NCI-H2196 treated with DMSO at 0.1 percent for 48 hours (cell line): ENCODE results near the gene TMPRSS9.
"Not testable (repeated sequence)": the region's sequence is repeated elsewhere in the genome, so short reads cannot be mapped to it uniquely, and the experiment has no call there.

ENCODE experiments used
- DNase-seq: peaks from one replicate; lab custom pipeline; 2025; ENCODE audit not compliant: unreplicated experiment; lab: John Stamatoyannopoulos, UW

The TMPRSS9 gene

DNA sequence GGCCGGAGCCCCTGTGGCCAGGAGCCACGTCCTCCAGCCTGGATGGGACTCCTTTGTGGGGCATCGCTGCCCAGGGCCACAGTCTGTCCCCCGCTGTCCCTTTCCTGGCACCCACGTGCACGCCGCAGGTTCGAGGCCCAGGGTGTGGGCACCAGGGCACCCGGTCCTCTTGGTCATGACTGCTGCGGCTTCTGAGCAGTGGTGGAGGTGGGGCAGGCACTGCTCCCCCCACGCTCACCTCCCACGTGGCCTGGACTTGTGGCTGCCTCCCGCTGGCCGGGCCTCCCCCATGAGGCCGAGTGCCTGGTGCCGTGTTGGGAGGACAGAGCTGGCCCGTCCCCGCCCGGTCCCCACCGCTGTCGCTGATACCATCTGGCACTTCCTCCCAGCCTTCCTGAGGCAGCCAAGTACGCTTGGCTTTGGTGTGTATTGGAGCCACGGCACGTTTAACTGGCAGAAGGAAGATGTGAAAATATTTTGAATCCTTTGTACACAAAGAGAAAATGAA is 18.8 kb upstream of the TMPRSS9 start:
- no peak for DNase-seq

DNA sequence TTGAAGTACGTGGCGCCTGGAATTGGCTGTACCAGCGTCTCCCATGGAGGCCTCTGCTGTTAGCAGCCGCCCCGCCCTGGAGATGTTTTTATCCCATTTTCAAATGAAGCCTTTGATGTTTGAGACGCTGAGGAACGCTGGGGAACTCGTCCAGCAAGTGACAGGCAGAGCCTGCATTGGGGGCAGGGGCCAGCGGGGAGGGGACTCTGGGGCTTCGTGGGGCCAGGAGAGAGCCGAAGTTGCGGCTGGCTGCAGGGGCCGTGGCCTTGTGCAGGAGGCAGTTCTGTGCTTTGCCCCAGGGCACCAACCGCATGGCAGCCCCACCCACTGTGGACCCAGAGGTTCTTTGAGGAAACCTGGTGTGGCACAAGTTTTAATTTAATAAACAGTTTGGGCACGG is 18.1 kb upstream of the TMPRSS9 start:
- DNase-seq: no peak

DNA sequence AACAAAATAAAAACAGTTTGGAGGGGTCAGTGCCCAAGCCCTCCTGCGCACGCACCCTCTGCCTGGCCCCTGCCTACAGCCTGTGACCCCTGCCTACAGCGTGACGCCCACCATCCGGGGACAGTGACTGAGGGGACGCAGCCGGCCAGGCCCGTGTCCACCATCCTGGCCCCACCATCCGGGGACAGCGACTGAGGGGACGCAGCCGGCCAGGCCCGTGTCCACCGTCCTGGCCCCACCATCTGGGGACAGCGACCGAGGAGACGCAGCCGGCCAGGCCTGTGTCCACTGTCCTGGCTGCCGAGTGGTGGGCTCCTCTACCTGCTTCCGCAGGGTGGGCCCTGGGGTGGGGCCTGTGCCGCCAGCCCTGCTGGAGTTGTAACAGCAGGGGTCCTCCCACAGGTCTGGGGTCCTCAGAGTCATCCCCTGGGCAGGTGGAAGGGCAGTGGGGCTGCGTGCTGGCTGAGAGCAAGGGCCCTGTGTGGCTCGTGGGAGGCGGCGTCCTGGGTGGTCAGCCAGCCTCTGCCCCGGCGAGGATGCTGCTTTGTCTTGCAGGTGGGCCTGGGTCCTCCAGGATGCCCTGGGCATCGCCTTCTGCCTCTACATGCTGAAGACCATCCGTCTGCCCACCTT is 17.3 kb upstream of the TMPRSS9 start:
- no peak for DNase-seq

DNA sequence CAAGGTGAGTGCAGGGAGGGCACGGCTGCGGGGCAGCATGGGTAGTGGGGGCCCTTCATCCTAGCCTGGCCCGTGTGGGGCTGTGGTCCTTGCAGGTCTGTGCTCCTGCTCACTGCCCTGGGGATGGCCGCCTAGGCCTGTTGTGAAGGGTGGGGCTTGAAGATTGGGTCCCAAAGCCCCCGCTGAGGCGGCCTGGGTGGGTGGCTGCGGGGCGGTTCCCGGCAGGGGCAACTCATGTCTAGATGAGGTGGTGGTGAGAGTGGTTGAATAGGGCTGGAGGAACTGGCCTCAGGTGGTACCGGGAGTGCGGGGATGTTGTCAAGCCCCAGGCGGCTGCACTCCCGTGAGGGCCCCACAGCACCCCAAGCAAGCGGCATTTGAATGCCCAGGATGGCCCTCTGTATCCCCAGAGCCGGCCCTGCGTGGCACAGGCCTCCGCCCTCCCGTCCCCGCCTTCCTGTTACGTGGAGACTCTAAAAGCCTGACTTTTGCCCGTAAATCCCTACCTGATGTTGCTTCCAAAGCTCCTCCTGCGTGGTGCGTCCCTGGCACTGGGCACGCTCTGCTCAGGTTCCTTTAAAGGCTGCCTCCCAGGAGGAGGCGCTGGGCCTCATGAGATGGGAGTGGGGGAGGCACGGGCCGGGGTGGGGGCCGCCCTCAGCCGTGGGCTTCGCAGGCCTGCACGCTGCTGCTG is 16.6 kb upstream of the TMPRSS9 start:
- DNase-seq: no peak

DNA sequence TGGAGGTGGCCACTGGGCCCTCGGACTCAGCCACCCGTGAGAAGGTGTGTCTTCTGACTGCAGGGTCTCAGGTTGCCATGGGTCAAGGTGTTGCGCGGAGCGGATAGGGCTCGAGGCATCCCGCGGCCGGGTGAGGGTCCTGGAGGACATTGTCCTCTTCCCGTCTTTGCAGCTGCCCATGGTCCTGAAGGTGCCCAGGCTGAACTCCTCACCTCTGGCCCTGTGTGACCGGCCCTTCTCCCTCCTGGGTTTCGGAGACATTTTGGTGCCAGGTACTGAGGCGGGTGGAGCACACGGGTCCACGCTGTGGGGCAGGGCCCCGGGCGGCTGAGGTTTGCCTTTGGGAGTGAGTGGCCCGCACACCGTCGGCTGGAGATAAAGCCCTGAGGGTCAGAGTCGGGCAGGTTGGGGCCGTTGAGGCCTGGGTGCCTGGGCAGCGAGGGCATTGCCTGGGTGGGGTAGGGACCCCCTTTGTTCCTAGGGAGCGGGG is 15.6 kb upstream of the TMPRSS9 start:
- DNase-seq: no peak

DNA sequence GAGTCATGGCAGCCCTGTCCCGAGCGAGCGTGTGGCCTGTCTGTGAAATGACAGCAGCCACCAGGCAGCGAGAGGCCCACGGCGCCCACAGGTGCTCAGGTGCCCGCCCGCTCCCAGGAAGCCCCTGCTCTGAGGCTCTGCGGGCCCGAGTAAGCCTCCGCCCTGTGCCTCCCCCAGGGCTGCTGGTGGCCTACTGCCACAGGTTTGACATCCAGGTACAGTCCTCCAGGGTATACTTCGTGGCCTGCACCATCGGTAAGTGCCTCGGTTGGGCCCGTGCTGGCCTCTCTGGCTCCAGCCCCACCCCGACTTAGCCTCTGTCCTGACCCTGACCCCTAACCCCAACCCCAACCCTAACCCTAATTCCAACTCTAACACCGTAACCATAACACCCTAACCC is 15.0 kb upstream of the TMPRSS9 start:
- DNase-seq: no peak

DNA sequence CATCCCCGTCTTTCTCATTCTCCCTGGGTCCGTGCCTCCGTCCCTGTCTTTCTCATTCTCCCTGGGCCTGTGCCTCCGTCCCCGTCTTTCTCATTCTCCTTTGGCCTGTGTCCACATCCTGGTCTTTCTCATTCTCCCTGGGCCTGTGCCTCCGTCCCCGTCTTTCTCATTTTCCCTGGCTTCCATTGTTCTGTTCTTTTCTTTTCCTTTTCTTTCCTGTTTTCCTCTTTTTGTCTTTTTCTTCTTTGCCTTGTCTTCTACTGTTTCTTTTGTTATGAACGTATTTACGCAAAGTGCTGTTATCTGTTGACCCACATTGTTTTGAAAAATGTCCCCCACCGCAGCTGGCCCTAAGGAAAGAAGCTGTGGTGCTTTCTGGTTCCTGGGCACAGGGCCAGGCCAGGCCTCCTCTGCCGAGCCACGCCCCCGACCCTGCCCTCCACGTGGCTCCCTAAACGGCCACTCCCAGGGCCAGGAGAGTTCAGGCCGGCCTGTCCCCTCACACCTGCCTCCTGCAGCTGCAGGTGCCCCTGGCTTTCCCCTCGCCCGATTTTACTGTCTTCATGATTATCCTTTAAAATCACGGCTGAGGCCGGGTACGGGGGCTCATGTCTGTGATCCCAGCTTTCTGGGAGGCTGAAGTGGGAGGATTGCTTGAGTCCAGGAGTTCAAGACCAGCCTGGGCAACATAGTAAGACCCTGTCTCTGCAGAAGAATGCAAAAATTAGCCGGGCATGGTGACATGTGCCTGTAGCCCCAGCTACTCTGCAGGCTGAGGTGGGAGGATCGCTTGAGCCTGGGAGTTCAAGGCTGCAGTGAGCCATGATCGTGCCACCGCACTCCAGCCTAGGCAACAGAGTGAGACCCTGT is 14.0 kb upstream of the TMPRSS9 start:
- DNase-seq: peak; percentile 47

DNA sequence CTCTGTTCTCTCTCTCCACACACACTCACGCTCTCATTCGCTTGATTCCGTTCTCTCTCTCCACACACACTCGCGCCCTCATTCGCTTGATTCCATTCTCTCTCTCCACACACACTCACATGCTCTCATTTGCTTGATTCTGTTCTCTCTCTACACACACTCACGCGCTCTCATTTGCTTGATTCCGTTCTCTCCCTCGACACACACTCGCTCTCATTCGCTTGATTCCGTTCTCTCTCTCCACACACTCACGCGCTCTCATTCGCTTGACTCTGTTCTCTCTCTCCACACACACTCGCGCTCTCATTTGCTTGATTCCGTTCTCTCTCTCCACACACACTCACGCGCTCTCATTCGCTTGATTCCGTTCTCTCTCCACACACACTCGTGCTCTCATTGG is 10.2 kb upstream of the TMPRSS9 start:
- not testable (repeated sequence) for DNase-seq

DNA sequence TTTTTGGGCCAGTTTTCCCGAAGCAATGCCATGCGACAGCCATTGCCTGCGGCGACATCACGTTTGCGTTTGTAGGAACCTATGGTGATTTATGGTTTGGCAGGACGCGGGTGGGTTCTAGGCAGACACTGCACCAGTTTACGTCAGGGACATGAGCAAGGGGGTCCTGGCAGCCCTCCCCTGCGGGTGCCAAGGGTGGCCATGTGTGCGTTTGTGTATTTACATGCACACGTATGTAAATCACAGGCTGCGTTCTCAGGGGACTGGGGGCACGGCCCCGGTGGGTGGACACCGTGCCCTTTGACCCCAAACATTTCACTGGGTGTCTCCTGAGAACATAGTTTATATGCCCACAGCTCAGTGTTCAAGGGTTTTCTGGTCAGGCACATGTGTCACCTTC is 9.4 kb upstream of the TMPRSS9 start:
- no peak for DNase-seq

DNA sequence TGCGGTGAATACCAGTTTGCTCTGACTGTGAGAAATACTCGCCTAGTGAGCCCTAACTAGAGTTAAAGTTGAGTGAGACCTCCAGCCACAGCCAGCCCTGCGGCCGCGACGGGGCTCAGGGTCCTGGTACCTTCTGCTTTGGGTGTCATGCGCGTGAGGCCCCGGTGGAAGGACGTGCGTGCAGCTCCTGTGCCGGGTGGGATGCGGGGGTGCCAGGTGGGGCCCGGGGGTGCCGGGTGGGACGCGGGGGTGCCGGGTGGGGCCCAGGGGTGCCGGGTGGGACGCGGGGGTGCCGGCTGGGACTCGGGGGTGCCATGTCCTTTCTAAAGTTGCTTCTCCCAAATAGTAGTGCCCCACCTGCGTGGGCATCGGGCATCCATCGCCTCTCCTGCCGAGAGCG is 8.5 kb upstream of the TMPRSS9 start:
- no peak for DNase-seq

DNA sequence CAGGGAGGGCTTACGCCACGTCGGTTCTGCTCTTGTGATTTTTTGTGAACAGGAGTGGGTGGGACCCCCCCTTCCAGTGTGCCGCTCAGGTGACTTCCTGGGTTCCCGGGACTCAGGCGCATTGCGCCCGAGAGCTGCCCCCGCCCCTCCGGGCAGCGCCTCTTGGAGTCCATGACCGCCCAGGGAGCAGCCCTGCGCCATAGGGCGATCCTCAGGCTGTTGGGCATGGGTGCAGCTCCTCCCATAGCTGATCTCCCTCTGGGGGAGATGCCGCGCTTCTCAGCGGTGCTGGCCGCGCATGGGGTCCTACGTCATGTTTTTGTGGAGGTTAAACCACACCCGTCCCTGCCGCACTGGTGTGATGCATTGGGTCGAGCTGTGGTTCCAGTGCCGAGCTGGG is 7.9 kb upstream of the TMPRSS9 start:
- DNase-seq: no peak

DNA sequence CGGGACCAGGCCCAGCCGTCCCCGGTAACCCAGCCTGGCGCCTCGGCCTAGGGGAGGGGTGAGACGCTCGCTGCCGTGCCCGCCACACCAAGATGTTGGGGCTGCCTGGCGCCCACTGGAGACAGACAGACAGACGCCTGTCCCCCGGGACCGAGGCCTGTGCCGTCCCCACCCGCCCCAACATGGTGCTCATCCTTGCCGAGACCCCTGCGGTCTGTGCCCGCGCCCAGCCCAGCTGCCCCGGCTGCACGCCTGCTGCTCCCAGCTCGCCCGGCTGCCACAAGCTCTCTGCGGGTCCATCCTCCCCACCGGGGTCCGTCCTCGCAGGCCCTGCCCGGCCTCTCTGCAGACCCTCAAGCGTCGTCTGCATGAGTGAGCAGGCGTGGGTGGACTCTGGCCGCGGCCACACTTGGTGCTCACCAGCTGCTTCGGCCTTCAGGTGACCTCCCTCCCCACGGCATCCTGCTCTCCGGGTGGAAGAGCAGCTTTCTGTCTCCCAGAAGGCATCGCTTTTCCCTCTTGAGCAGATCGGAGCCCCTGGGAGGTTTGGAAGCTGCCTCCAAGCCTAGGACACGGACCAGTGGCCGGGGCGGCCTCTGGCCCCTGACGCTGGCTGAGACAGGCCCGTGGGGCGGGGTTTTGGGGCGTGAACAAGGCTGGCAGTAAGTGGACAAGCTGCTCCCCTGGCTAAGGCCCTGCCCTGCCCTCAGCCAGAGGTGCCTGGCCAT is 6.7 kb upstream of the TMPRSS9 start:
- DNase-seq: no peak

DNA sequence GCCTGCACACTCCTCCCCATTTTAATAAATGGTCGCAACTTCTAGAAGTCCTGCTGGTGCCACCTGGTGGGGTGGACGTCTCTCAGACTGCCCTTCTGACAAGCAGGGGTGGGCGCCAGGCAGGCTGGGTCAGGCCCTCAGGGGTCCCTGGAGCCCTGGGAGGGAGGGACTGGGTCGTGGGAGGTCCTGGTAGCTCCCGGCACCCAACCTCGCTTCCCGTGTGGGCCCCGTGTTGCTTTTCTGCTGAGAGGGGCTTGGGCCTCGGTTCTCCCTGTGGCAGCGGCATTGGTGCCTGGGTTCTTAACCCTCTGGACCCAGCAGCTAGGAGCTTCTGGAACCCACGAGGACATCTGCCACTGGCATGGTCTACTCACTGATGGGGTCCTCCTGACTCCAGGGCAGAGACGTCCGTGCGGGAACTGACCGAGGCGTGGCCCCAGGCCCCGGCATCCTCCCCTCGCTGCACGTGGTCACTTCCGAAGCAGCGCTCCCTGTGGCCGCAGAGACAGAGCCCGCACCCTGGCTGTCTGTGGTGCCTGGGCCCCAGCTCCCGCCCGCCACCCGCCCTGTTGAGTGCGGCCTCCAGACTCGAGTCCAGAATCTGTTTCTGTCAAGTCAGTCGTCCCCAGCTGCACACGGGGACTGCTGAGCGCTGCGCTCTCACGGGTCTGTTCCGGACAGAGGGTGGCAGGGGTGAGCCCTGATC is 6.0 kb upstream of the TMPRSS9 start:
- no peak for DNase-seq

DNA sequence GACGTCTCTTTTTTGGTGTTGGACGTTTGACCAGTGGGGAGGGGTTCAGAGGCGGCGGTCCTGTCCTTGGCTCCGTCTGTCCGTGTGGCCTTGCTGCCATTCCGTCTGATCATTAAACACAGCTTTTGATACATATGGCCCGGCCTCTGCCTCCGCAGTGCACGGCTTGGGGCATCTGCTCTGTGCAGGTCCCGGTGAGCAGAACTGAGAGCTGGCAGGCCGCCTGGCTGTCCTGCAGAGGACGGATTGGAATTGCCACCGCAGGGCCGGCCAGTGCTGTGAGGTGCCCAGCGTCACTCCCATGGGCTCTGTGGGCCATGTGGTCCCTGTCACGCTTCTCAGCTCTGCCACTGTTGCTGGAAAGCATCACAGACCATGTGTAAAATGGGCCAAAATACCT is 5.4 kb upstream of the TMPRSS9 start:
- no peak for DNase-seq

DNA sequence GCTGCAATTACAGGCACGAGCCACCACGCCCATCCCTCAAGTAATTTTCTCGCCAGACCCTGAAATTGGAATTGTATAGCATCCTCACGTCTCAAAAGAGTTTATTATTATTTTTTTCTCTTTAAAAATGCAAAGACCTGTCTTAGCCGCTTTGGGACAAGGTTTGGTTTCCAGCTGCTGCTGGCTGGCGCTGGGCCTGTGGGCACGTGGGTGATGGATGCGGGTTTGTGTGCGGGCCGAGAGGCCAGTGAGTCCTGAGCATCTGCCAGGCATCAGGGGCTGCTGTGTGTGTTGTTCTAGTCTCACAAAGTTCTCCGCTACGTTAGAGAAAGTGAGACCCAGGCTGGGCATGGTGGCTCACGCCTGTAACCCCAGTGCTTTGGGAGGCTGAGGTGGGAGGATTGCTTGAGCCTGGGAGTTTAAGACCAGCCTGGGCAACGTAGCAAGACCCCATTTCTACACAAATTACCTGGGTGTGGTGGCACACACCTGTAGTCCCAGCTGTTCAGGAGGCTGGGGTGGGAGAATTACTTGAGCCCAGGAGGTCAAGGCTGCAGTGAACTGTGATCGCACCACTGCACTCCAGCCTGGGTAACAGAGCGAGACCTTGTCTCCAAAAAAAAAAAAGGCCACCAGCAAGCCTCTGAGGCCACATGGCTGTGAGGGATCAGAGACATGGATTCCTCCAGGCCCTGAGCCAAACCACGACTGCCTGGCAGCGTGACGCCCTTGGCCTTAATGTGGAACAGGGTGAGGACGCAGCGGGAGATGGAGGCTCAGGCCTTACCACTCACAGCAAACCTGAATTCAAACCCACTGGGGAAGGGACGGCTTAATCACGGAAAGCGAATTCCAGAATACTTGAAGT is 4.7 kb upstream of the TMPRSS9 start:
- DNase-seq: peak; percentile 6

DNA sequence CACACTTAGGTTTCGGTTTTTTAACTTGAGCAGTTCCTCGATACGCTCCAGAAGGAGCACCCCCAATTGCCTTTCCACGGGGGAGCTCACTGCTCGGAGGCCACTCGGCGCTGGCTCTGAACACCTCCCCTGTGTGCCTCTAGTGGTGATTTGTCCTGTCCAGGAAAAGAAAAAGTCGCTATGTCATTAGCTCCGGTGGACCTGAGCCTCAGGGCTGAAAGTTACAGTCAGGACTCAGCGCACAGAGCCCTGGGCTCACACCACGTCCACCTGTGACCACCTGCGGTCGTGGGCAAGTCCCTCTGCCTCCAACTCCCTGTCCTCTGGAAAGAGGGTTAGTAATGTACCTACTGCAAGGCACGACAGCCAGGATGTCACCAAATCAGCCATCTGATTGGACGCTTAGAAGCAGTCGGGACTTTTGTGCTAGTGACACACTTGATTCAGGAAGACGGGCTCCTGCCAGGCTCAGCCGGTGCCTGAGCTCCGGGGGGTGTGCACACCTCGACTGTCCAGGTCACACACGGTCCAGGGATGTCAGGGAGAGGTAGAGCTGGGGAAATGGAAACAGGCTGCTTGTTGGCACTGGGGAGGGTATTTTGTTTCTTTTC is 3.9 kb upstream of the TMPRSS9 start:
- no peak for DNase-seq

DNA sequence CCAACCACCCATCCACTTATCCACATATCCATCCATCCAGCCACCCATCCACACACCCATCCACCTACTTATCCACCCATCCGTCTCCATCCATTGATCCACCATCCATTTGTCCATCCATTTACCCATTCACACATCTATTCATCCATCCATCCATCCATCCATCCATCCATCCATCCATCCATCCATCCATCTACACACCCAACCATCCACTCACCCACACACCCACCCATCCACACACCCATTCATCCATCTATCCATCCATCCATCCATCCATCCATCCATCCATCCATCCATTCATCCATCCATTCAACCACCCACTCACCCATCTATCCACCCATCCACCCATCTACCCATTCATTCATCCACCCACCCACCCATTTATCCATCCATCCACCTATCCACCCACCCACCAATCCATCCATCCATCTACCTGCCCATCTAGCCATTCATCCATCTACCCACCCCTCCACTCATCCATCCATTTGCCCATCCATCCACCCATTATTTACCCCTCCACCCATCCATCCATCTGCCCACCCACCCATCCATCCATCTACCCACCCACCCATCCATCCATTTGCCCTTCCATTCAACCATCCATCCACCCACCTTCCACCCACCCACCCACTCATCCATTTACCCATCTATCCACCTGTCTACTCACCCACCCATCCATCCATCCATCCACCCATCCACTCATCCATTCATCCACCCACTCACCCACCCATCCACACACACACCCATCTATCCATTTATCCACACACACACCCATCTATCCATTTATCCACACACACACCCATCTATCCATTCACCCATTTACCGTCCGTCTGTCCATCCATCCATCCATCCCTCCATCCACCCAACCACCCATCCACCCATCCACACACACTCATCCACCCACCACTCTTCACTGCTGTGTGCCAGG is 2.5 kb upstream of the TMPRSS9 start:
- no peak for DNase-seq
